HUES6 (cell line): Measurements from ENCODE around the gene DHRS12.

ENCODE experiments used
- H3K27ac ChIP-seq: 2 replicates; pipeline ENCODE4 v1.7.0; 2013; ENCODE audit warnings: low read depth, mild to moderate bottlenecking, low read length, inconsistent platforms
- H3K27me3 ChIP-seq: 2 replicates; pipeline ENCODE4 v1.6.1; 2013; ENCODE audit warnings: low read length; ENCODE audit not compliant: control insufficient read depth, insufficient read depth
- H3K36me3 ChIP-seq: 2 replicates; pipeline ENCODE4 v1.6.1; 2013; ENCODE audit warnings: low read length; ENCODE audit not compliant: control insufficient read depth, insufficient read depth
- H3K4me1 ChIP-seq: 2 replicates; pipeline ENCODE4 v1.6.1; 2013; ENCODE audit warnings: low read length; ENCODE audit not compliant: control insufficient read depth, insufficient read depth
- H3K4me3 ChIP-seq: 2 replicates; pipeline ENCODE4 v1.5.1; 2013; ENCODE audit warnings: low read depth, low read length
- H3K9ac ChIP-seq: one replicate; pipeline ENCODE4 v1.6.1; 2013; ENCODE audit warnings: mild to moderate bottlenecking, low read length
- H3K9me3 ChIP-seq: 2 replicates; pipeline ENCODE4 v1.6.1; 2013; ENCODE audit warnings: low read depth, low read length; ENCODE audit not compliant: control insufficient read depth, insufficient read depth

DHRS12 gene

DNA sequence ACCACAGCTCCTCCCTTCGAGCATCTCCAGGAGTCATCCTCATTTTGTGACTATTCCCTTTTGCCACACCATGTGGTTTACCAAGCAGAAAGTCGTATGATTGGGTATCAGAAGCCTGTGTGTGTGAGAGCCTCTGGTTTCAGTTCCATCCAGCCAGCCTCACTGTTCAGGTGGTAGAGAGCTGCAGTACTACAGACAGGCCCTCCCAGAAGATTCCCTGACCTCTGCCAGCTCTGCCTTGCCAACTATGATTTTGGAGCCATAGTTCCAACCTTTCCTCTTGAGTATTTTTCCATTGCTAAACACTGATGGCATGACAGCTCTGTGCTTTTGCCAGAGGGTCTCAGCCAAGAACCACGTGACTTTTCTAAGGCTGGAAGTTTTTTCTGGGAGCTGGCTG lies 82.5 kb downstream of the DHRS12 start:
- Histone ChIP-seq H3K36me3 (no peaks in the 10 kb centered on the region; the same call in 1 of the 2 replicates), H3K4me1 (no peaks in the 10 kb centered on the region), H3K9me3 (no peaks in the 10 kb centered on the region), H3K27ac (no peak overlapping the region), H3K4me3 (no peak overlapping the region), H3K27me3 (no peaks in the 10 kb centered on the region), H3K9ac (no peak overlapping the region)

- Histone ChIP-seq H3K4me3 (no peak overlapping the region), H3K9ac (no peak overlapping the region), H3K4me1 (no peaks in the 10 kb centered on the region), H3K27ac (no peak overlapping the region), H3K9me3 (no peaks in the 10 kb centered on the region), H3K36me3 (no peaks in the 10 kb centered on the region; the same call in 1 of the 2 replicates), H3K27me3 (no peaks in the 10 kb centered on the region)
Measured at GRCh38 chr13:51719394-51719793, 84.6 kb downstream of the DHRS12 start.
